Measurements from ENCODE around the gene CDH4. TPM values are rescaled to one million over a fixed set of nuclear protein-coding genes. Genes with fewer than 3 reads are reported as not detected.

The CDH4 gene
- total and polyA plus RNA-seq, 2 of the 8 experiments (the other 6 are each of a cell fraction or from before 2014, with no cell fraction given) = 4.3 to 7.9 TPM

GRCh38 chr20:61549865-61550264, 297.8 kb downstream of the CDH4 start:
- H2BK12ac ChIP-seq (ENCODE audit: low read depth, low read length) = no peak overlapping the region
- H3K4me3 ChIP-seq (ENCODE audit: extremely low read depth in 1 of 4, insufficient read depth in 2 of 4, low read depth in 3 of 4, low read length in 4 of 4) = no peak overlapping the region
- H3K23ac ChIP-seq (ENCODE audit: insufficient read length) = no peak overlapping the region
- H3K4me1 ChIP-seq (replicated peaks in 1 of 4; ENCODE audit: control insufficient read depth in 3 of 4, insufficient read depth in 4 of 4, low read length in 3 of 4) = no peaks in the 10 kb centered on the region
- POLR2A ChIA-PET (ENCODE audit: partially characterized antibody) = no interaction called here
- H3K27me3 ChIP-seq (replicated peaks in 1 of 4; ENCODE audit: control insufficient read depth in 3 of 4, extremely low read depth in 1 of 4, insufficient read depth in 3 of 4, low read length in 3 of 4) = no peaks in the 10 kb centered on the region; a peak in 4 of 7 replicates
- no peak for DNase-seq (ENCODE audit: low read depth in 1 of 2, low spot score in 2 of 2)
- no peak overlapping the region for H4K91ac ChIP-seq (replicated peaks; ENCODE audit: insufficient read length, low read length)
- CTCF ChIA-PET (ENCODE audit: partially characterized antibody) = interaction anchor here (0.6 to 1.2 kb wide), 2 partner anchors 12 to 71 kb away, joined by 3 read pairs; no protein-coding TSS in a partner anchor
- no peak overlapping the region for H4K8ac ChIP-seq (ENCODE audit: extremely low read depth, insufficient read depth, low read length)
- no peak for FAIRE-seq
- H3K4ac ChIP-seq (replicated peaks; ENCODE audit: insufficient read length, low read depth, low read length) = no peak overlapping the region
- no peak overlapping the region for H3K18ac ChIP-seq (ENCODE audit: extremely low read depth, low read length)
- H3K9me3 ChIP-seq (ENCODE audit: insufficient read depth in 2 of 2, low read depth in 1 of 2, low read length in 1 of 2) = peaks cover 8 to 14% of the 10 kb centered on the region in 2 experiments
- H3K14ac ChIP-seq (ENCODE audit: insufficient read length) = no peak overlapping the region
- TF ChIP-seq MAX (IDR thresholded peaks at IDR 0.05) (no peak), CTBP2 (IDR thresholded peaks at IDR 0.05; ENCODE audit: borderline replicate concordance, insufficient read depth, insufficient read length, low read length) (no peak), JUND (IDR thresholded peaks at IDR 0.05; ENCODE audit: low read length) (no peak), SP2 (IDR thresholded peaks at IDR 0.05; ENCODE audit: low read length) (no peak), EZH2 (IDR thresholded peaks at IDR 0.05; ENCODE audit: low read depth, low read length, severe bottlenecking) (no peak), KDM4A (IDR thresholded peaks at IDR 0.05; ENCODE audit: low read depth, low read length, severe bottlenecking) (no peak), CBX5 (IDR thresholded peaks at IDR 0.05; ENCODE audit: low read depth, low read length) (no peak), ATF2 (IDR thresholded peaks at IDR 0.05; ENCODE audit: low read length) (no peak), MAFK (IDR thresholded peaks at IDR 0.05; ENCODE audit: low read depth, low read length) (no peak), PHF8 (conservative IDR thresholded peaks at IDR 0.05; ENCODE audit: low read depth, low read length) (no peak), RNF2 (IDR thresholded peaks at IDR 0.05; ENCODE audit: borderline replicate concordance, low read depth, low read length, missing control alignments, poor library complexity, severe bottlenecking) (no peak)
- no peak overlapping the region for H2BK20ac ChIP-seq (ENCODE audit: low read length)
- H3K36me3 ChIP-seq (ENCODE audit: control insufficient read depth in 2 of 4, insufficient read depth in 4 of 4, low read length in 3 of 4) = no peaks in the 10 kb centered on the region
- H4K20me1 ChIP-seq (replicated peaks in 1 of 2; ENCODE audit: control insufficient read depth in 1 of 2, insufficient read depth in 2 of 2, low read length in 2 of 2) = peaks cover 0 to 3% of the 10 kb centered on the region in 2 experiments
- no peak overlapping the region for H3K9ac ChIP-seq (replicated peaks in 1 of 4; ENCODE audit: extremely low read depth in 1 of 4, low read depth in 3 of 4, low read length in 3 of 4)
- 86% methylated on average over 2 of the region's 2 CpGs; no CpG with 5 or more reads in 1 of the 2 experiments for WGBS, 2 experiments (ENCODE audit: extremely low coverage in 1 of 2, insufficient coverage in 1 of 2, insufficient read length in 1 of 2, insufficient replicate concordance in 2 of 2, low coverage in 1 of 2, low lambda C conversion rate in 2 of 2, missing lambda C conversion rate in 1 of 2)
- no peak overlapping the region for H2BK120ac ChIP-seq (replicated peaks; ENCODE audit: low read depth, low read length)
- no peaks in the 10 kb centered on the region for H3K79me1 ChIP-seq (ENCODE audit: low read depth, low read length)
- peaks cover 2% of the 10 kb centered on the region; the same call in 1 of the 2 replicates for H3K23me2 ChIP-seq (ENCODE audit: low read depth, low read length)
- no peak overlapping the region for H2BK5ac ChIP-seq (ENCODE audit: low read depth, low read length)
- H3K4me2 ChIP-seq (ENCODE audit: insufficient read depth in 1 of 2, low read depth in 2 of 2, low read length in 2 of 2) = no peak overlapping the region
- no peak overlapping the region for H2AFZ ChIP-seq (ENCODE audit: low read length)
- H3K79me2 ChIP-seq (ENCODE audit: control insufficient read depth in 1 of 2, insufficient read depth in 2 of 2, low read length in 2 of 2) = no peaks in the 10 kb centered on the region
- no peak overlapping the region for H4K5ac ChIP-seq (ENCODE audit: insufficient read length, low read depth, low read length)
- no peak overlapping the region for H3K27ac ChIP-seq (ENCODE audit: low read depth, low read length)
- no peak overlapping the region for H2AK5ac ChIP-seq (ENCODE audit: low read depth, low read length)
- no peak overlapping the region for H3K56ac ChIP-seq (replicated peaks; ENCODE audit: insufficient read length, low read depth, low read length)
- H2BK15ac ChIP-seq (ENCODE audit: low read length) = no peak overlapping the region

Data from H1 (cell line).